Heart left ventricle (tissue), 16 donors: ENCODE data around the gene NTF3. TPM values are rescaled to one million over a fixed set of nuclear protein-coding genes. Genes with fewer than 3 reads are reported as not detected.
"Not testable (repeated sequence)": the region's sequence is repeated elsewhere in the genome, so short reads cannot be mapped to it uniquely, and the experiment has no call there.

Experiments
- ATAC-seq, 4 donors: fragments of 200-7000 bp; cut with Tn5 transposase; one replicate each; pipeline ENCODE4 v1.9.1; 2020 to 2022; ENCODE audit warnings: moderate library complexity in 4 of 4, mild to moderate bottlenecking in 3 of 4, moderate number of reproducible peaks in 1 of 4
- DNase-seq, 5 donors: peaks; one replicate each; pipeline ENCODE4 v3.0.0-alpha.2; 2020
- H3K27ac ChIP-seq, 12 donors: fragments of 200-600 bp; sonication (generic) in 4 of 12; one replicate each; pipeline versions ENCODE4 v1.5.0 to v1.8.0; 2016 to 2022; ENCODE audit warnings: mild to moderate bottlenecking in 2 of 12
- H3K27me3 ChIP-seq, 9 donors: fragments of 200-600 bp; sonication (generic) in 2 of 9; one replicate each; pipeline versions ENCODE4 v1.5.1 to v1.8.0; 2016 to 2022; ENCODE audit warnings: mild to moderate bottlenecking in 3 of 9
- H3K36me3 ChIP-seq, 9 donors: fragments of 200-600 bp; sonication (generic) in 2 of 9; one replicate each; pipeline versions ENCODE4 v1.5.0 to v1.8.0; 2018 to 2022; ENCODE audit warnings: mild to moderate bottlenecking in 2 of 9
- H3K4me1 ChIP-seq, 12 donors: fragments of 200-600 bp; sonication (generic) in 4 of 12; one replicate each; pipeline versions ENCODE4 v1.5.0 to v1.8.0; 2016 to 2022; ENCODE audit warnings: mild to moderate bottlenecking in 3 of 12
- H3K4me3 ChIP-seq, 12 donors: fragments of 200-600 bp; sonication (generic) in 4 of 12; one replicate each; pipeline versions ENCODE4 v1.5.0 to v1.8.0; 2017 to 2022; ENCODE audit warnings: mild to moderate bottlenecking in 9 of 12, moderate library complexity in 4 of 12
- H3K9me3 ChIP-seq, 12 donors: fragments of 200-600 bp; sonication (generic) in 4 of 12; one replicate each; pipeline versions ENCODE4 v1.5.0 to v1.8.0; 2016 to 2022; ENCODE audit warnings: mild to moderate bottlenecking in 1 of 12
- CTCF ChIP-seq, 12 donors: fragments of 200-600 bp; sonication (generic) in 4 of 12; IDR thresholded peaks; one replicate each; pipeline versions ENCODE4 v1.5.0 to v1.8.0; 2018 to 2022; ENCODE audit warnings: antibody characterized with exemption in 12 of 12, mild to moderate bottlenecking in 5 of 12
- POLR2A ChIP-seq, 2 donors: fragments of 450-650 bp; IDR thresholded peaks; one replicate each; pipeline ENCODE4 v1.6.1; 2017; ENCODE audit warnings: antibody characterized with exemption in 2 of 2, mild to moderate bottlenecking in 2 of 2, moderate library complexity in 2 of 2
- WGBS, 4 donors: extraction: QIAGEN DNeasy Blood & Tissue Kit in 2 of 4; methylation state at CpG; one replicate each; pipeline versions ENCODE4 v1.1.5 to v1.1.7; 2013 to 2018; 5-methylcytosine and 5-hydroxymethylcytosine counted together
- intact Hi-C, 10 donors: fragments of 100-400 bp; cut with DNase I; formaldehyde crosslinking; loops; one replicate each; pipeline versions ENCODE4 v1.11.1 to v1.14.2; 2022
- polyA plus RNA-seq, 2 donors: library from polyadenylated mRNA; stranded (reverse); fragments of 200-250 nt; gene quantifications; one replicate each; pipeline ENCODE4 v1.2.3, GENCODE V29; 2013
- total RNA-seq, 9 donors: library from RNA; depleted of rRNA in 2 of 9; stranded (reverse); fragments of >200 nt in 2 of 9; fragmentation: NEBNext Ultra II Directional in 3 of 9; extraction: Animal tissue kit (Norgen Biotek cat#: 25700) in 3 of 9; gene quantifications; one replicate each; pipeline versions ENCODE4 v1.1.0 to v1.2.4, GENCODE V29; 2016 to 2023
- donor health status: ischemic (EF 13 %, LVEDD 7.1; RV severe dilation, severe dysfunction).
- donor health status: healthy with polysubstance abuse.
- donor health status: DM: no; HTN: yes; CAD: no.
- donor health status: DM: no; HTN: no; CAD: no.
- donor health status: ischemic (EF 25% LVEDD 6.9; RV normal size, moderate dysfunction).
- donor health status: ischemic (EF 25% LVEDD 5.7; RV mildly dilated, moderate dysfunction).
- donor health status: healthy.
- donor health status: DM: yes; HTN: yes; CAD: no.
- donor health status: ischemic (EF 35%, LVEDD 5.7; RV mildly dilated, moderate dysfunction).
- donor health status: nonischemic (EF 11% LVEDD 7.7; RV severe dilation, severe dysfunction).
- donor health status: DM: yes; HTN: yes; CAD: no.
- donor health status: PGD.
- donor health status: ischemic (EF 29% LVEDD 5.4; RV normal size, mild dysfunction).
- donor health status: nonischemic (EF 23%, LVEDD 6.1; RV moderate dilation, normal function).

NTF3 gene
- total and polyA plus RNA-seq, 11 donors, result 0.26 to 1.7 (median 0.63) TPM

- TF ChIP-seq CTCF (IDR thresholded peaks at IDR 0.05), result no peak
- Histone ChIP-seq H3K9me3 (peaks cover 0 to 10% (median 0%) of the 10 kb centered on the region in 12 donors), H3K4me1 (no peaks in the 10 kb centered on the region), H3K4me3 (no peak overlapping the region), H3K27ac (no peak overlapping the region), H3K36me3 (no peaks in the 10 kb centered on the region), H3K27me3 (no peaks in the 10 kb centered on the region)
- 73 to 83% (median 78%) methylated on average over 3 of the region's 3 CpGs for WGBS, 4 donors
- ATAC-seq (no peak), DNase-seq (no peak)
- intact Hi-C loops, result no loop called here
Observed at GRCh38 chr12:5533368-5533767, 101.5 kb downstream of the NTF3 start.

GRCh38 chr12:5534426-5535199 lies 102.7 kb downstream of the NTF3 start:
- intact Hi-C loops, result no loop called here
- ATAC-seq, result no peak
- Histone ChIP-seq H3K27me3 (no peaks in the 10 kb centered on the region), H3K36me3 (no peaks in the 10 kb centered on the region), H3K27ac (no peak overlapping the region), H3K4me3 (no peak overlapping the region), H3K9me3 (peaks cover 0 to 10% (median 0%) of the 10 kb centered on the region in 12 donors), H3K4me1 (no peaks in the 10 kb centered on the region)
- 89 to 93% (median 92%) methylated on average over 10 of the region's 10 CpGs for WGBS, 4 donors
- TF ChIP-seq POLR2A (IDR thresholded peaks at IDR 0.05) (no peak), CTCF (IDR thresholded peaks at IDR 0.05) (no peak)
- no peak for DNase-seq

- peaks cover 0 to 12% (median 0%) of the 10 kb centered on the region in 12 donors for H3K9me3 ChIP-seq
- TF ChIP-seq POLR2A (IDR thresholded peaks at IDR 0.05) (no peak), CTCF (IDR thresholded peaks at IDR 0.05) (no peak)
- WGBS, 4 donors, result 82 to 90% (median 87%) methylated on average over 3 of the region's 3 CpGs
- no peaks in the 10 kb centered on the region for H3K4me1 ChIP-seq
- ATAC-seq, result no peak
- intact Hi-C loops, result no loop called here
- no peak for DNase-seq
- no peaks in the 10 kb centered on the region for H3K36me3 ChIP-seq
- no peaks in the 10 kb centered on the region for H3K27me3 ChIP-seq
- no peak overlapping the region for H3K4me3 ChIP-seq
- H3K27ac ChIP-seq, result no peak overlapping the region
Observed at GRCh38 chr12:5535541-5535940, 103.6 kb downstream of the NTF3 start.

- intact Hi-C loops, H3K27me3 ChIP-seq, H3K4me3 ChIP-seq, H3K36me3 ChIP-seq, H3K27ac ChIP-seq, H3K4me1 ChIP-seq, ATAC-seq, DNase-seq: not testable (repeated sequence)
- peaks cover 0 to 22% (median 1%) of the 10 kb centered on the region in 12 donors for H3K9me3 ChIP-seq
- 55 to 73% (median 65%) methylated on average over 13 of the region's 13 CpGs for WGBS, 4 donors
Observed at GRCh38 chr12:5537026-5537615, 105.2 kb downstream of the NTF3 start.
